Measurements from ENCODE around the gene C5orf22. TPM values are rescaled to one million over a fixed set of nuclear protein-coding genes. Genes with fewer than 3 reads are reported as not detected.
"Not testable (repeated sequence)": the region's sequence is repeated elsewhere in the genome, so short reads cannot be mapped to it uniquely, and the experiment has no call there.

C5orf22 gene
- total and polyA plus RNA-seq, 8 donors, result 21.3 to 30.9 (median 27.4) TPM

- H3K4me3 ChIP-seq, result no peak overlapping the region
- intact Hi-C loops (cut with DNase I), result no loop called here
- no peak for ATAC-seq
- no peak for DNase-seq
- no peaks in the 10 kb centered on the region for H3K4me1 ChIP-seq
- no peaks in the 10 kb centered on the region for H3K27me3 ChIP-seq
- no peaks in the 10 kb centered on the region for H3K36me3 ChIP-seq
- H3K27ac ChIP-seq, result no peak overlapping the region
- TF ChIP-seq CTCF (IDR thresholded peaks at IDR 0.05), result no peak
- H3K9me3 ChIP-seq, result no peaks in the 10 kb centered on the region
Observed at GRCh38 chr5:31596354-31596753, 64.3 kb downstream of the C5orf22 start.

- H3K27me3 ChIP-seq, result no peaks in the 10 kb centered on the region
- ATAC-seq, result peak; percentile 69
- no peaks in the 10 kb centered on the region for H3K9me3 ChIP-seq
- no peak overlapping the region for H3K4me3 ChIP-seq
- no peak for TF ChIP-seq CTCF (IDR thresholded peaks at IDR 0.05)
- no peak for DNase-seq
- intact Hi-C loops (cut with DNase I), result no loop called here
- H3K27ac ChIP-seq, result no peak overlapping the region
- no peaks in the 10 kb centered on the region for H3K36me3 ChIP-seq
- H3K4me1 ChIP-seq, result no peaks in the 10 kb centered on the region
Observed at GRCh38 chr5:31598640-31599611, 66.8 kb downstream of the C5orf22 start.

- H3K27ac ChIP-seq; H3K36me3 ChIP-seq; H3K4me1 ChIP-seq; ATAC-seq; H3K4me3 ChIP-seq; H3K9me3 ChIP-seq; intact Hi-C loops (cut with DNase I); H3K27me3 ChIP-seq; DNase-seq: not testable (repeated sequence)
Observed at GRCh38 chr5:31602305-31602704, 70.2 kb downstream of the C5orf22 start.

GRCh38 chr5:31604240-31604639 lies 72.1 kb downstream of the C5orf22 start:
- no peak for TF ChIP-seq CTCF (IDR thresholded peaks at IDR 0.05)
- Histone ChIP-seq H3K4me1 (no peaks in the 10 kb centered on the region), H3K9me3 (no peaks in the 10 kb centered on the region), H3K27me3 (no peaks in the 10 kb centered on the region), H3K36me3 (no peaks in the 10 kb centered on the region), H3K4me3 (no peak overlapping the region), H3K27ac (no peak overlapping the region)
- intact Hi-C loops (cut with DNase I), result no loop called here
- no peak for ATAC-seq
- DNase-seq, result no peak

- DNase-seq (no peak), ATAC-seq (no peak)
- intact Hi-C loops (cut with DNase I), result no loop called here
- Histone ChIP-seq H3K9me3 (no peaks in the 10 kb centered on the region), H3K36me3 (no peaks in the 10 kb centered on the region), H3K27me3 (no peaks in the 10 kb centered on the region), H3K4me3 (no peak overlapping the region), H3K4me1 (no peaks in the 10 kb centered on the region), H3K27ac (no peak overlapping the region)
- TF ChIP-seq CTCF (IDR thresholded peaks at IDR 0.05), result no peak
Observed at GRCh38 chr5:31604644-31605043, 72.5 kb downstream of the C5orf22 start.

Other genes with a start within 250 kb of the C5orf22 start
- gene DROSHA, start 208 bp upstream of the C5orf22 start, total RNA-seq, result 10 to 100 TPM; 46.6 to 48.2 TPM
- 100 to 1,000 TPM in 2 of 6 donors, 10 to 100 TPM in 4; 80.5 to 112 (median 95.0) TPM for gene DROSHA, start 208 bp upstream of the C5orf22 start, polyA plus RNA-seq (ENCODE audit: insufficient read length in 6 of 6)
- gene PDZD2, start 106.8 kb downstream of the C5orf22 start, total RNA-seq, result 10 to 100 TPM; 24.0 to 49.8 TPM
- 10 to 100 TPM; 16.2 to 23.6 (median 17.6) TPM for gene PDZD2, start 106.8 kb downstream of the C5orf22 start, polyA plus RNA-seq (ENCODE audit: insufficient read length in 6 of 6)